Tibial nerve (tissue), 3 donors: ENCODE results near the gene FAM174C.

ENCODE experiments used
- POLR2A ChIP-seq, 2 donors: fragments of 450-650 bp; IDR thresholded peaks; one replicate each; pipeline ENCODE4 v1.6.1; 2017; ENCODE audit warnings: antibody characterized with exemption in 2 of 2, mild to moderate bottlenecking in 2 of 2, moderate library complexity in 2 of 2
- TF ChIP-seq, protein P1 (sequence below), 5 experiments: fragments of 200-600 bp in 3 of 5; fragments of 450-650 bp in 2 of 5; sonication (generic) in 3 of 5; IDR thresholded peaks; one replicate each; pipeline ENCODE4 v1.5.1; 2016 to 2019; ENCODE audit warnings: antibody characterized with exemption in 5 of 5, mild to moderate bottlenecking in 3 of 5, moderate library complexity in 2 of 5

DNA sequence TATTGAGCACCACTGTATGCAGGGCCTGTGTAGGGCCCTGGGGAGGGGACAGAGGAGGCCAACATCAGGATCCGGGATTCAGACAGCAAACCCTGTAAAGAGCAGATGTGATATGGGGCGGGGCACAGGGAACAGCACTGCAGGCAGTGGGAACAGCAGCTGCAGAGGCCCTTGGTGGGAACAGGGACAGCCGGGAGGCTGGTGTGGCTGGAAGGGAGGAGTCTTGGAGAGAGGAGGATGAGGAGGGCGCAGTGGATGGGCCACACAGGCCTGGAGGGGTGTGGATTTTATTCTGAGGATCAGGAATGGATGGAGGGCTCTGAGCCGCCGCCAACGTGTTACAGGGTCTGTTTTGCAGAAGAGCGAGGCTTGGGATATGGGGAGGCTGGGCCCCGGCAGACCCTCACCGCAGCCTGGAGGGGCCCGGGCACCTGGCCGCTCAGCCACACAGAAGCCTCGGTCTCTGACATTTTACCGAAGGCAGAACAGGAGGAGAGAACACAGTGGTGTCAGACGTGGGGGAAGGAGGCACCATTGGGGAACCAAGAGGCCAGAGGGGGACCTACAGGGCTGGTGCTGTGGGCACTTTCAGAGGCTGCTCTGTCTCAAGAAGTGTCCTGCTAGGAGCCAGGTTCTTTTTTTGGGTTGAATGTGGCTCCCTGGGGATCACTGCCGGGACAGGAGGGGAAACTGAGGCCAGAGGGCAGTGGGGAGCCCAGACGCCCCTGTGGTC lies 17.3 kb downstream of the FAM174C start:
- TF ChIP-seq POLR2A (IDR thresholded peaks at IDR 0.05) = no peak
- TF ChIP-seq, protein P1, sequence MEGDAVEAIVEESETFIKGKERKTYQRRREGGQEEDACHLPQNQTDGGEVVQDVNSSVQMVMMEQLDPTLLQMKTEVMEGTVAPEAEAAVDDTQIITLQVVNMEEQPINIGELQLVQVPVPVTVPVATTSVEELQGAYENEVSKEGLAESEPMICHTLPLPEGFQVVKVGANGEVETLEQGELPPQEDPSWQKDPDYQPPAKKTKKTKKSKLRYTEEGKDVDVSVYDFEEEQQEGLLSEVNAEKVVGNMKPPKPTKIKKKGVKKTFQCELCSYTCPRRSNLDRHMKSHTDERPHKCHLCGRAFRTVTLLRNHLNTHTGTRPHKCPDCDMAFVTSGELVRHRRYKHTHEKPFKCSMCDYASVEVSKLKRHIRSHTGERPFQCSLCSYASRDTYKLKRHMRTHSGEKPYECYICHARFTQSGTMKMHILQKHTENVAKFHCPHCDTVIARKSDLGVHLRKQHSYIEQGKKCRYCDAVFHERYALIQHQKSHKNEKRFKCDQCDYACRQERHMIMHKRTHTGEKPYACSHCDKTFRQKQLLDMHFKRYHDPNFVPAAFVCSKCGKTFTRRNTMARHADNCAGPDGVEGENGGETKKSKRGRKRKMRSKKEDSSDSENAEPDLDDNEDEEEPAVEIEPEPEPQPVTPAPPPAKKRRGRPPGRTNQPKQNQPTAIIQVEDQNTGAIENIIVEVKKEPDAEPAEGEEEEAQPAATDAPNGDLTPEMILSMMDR (IDR thresholded peaks at IDR 0.05) = no peak
